Endometrium (tissue), 2 donors: Measurements from ENCODE around the gene RCAN2.
"Not testable (repeated sequence)": the region's sequence is repeated elsewhere in the genome, so short reads cannot be mapped to it uniquely, and the experiment has no call there.

ENCODE experiments used
- FAIRE-seq: peaks from 2 replicates; lab custom pipeline; 2012; peaks lifted over from hg19 to GRCh38; lab: Jason Lieb, UNC
- donor health status: control.
- donor health status: control.

The RCAN2 gene

GRCh38 chr6:46387728-46388127 is 103.5 kb downstream of the RCAN2 start:
- FAIRE-seq = not testable (repeated sequence)

GRCh38 chr6:46381579-46381978 is 109.7 kb downstream of the RCAN2 start:
- no peak for FAIRE-seq

GRCh38 chr6:46381057-46381456 is 110.2 kb downstream of the RCAN2 start:
- no peak for FAIRE-seq

- no peak for FAIRE-seq
Observed at GRCh38 chr6:46380152-46380807, 111.0 kb downstream of the RCAN2 start.

- no peak for FAIRE-seq
Observed at GRCh38 chr6:46378882-46379416, 112.3 kb downstream of the RCAN2 start.

- FAIRE-seq = no peak
Observed at GRCh38 chr6:46378161-46378881, 112.9 kb downstream of the RCAN2 start.

GRCh38 chr6:46377209-46377608 is 114.0 kb downstream of the RCAN2 start:
- FAIRE-seq = no peak

GRCh38 chr6:46376562-46377061 is 114.6 kb downstream of the RCAN2 start:
- no peak for FAIRE-seq

GRCh38 chr6:46370622-46371021 is 120.6 kb downstream of the RCAN2 start:
- no peak for FAIRE-seq

GRCh38 chr6:46368169-46368536 is 123.1 kb downstream of the RCAN2 start:
- FAIRE-seq = no peak

GRCh38 chr6:46367354-46368168 is 123.7 kb downstream of the RCAN2 start:
- FAIRE-seq = no peak

GRCh38 chr6:46366190-46366900 is 124.9 kb downstream of the RCAN2 start:
- FAIRE-seq = no peak

GRCh38 chr6:46357591-46357990 is 133.7 kb downstream of the RCAN2 start:
- FAIRE-seq = no peak

GRCh38 chr6:46356543-46356942 is 134.7 kb downstream of the RCAN2 start:
- no peak for FAIRE-seq

- FAIRE-seq = no peak
Observed at GRCh38 chr6:46353528-46353927, 137.7 kb downstream of the RCAN2 start.

- no peak for FAIRE-seq
Observed at GRCh38 chr6:46352541-46353268, 138.5 kb downstream of the RCAN2 start.

- no peak for FAIRE-seq
Observed at GRCh38 chr6:46350714-46351113, 140.5 kb downstream of the RCAN2 start.

GRCh38 chr6:46347669-46348068 is 143.6 kb downstream of the RCAN2 start:
- peak; percentile 88 for FAIRE-seq

GRCh38 chr6:46340246-46340645 is 151.0 kb downstream of the RCAN2 start:
- no peak for FAIRE-seq

- FAIRE-seq = no peak
Observed at GRCh38 chr6:46338131-46338530, 153.1 kb downstream of the RCAN2 start.

- no peak for FAIRE-seq
Observed at GRCh38 chr6:46334442-46334841, 156.8 kb downstream of the RCAN2 start.
